ENCODE data around the gene TSPAN5. TPM values are rescaled to one million over a fixed set of nuclear protein-coding genes. Genes with fewer than 3 reads are reported as not detected.

TSPAN5 gene
- total RNA-seq, 4 donors from 2014 or later, result 25.5 to 41.5 (median 36.5) TPM

DNA sequence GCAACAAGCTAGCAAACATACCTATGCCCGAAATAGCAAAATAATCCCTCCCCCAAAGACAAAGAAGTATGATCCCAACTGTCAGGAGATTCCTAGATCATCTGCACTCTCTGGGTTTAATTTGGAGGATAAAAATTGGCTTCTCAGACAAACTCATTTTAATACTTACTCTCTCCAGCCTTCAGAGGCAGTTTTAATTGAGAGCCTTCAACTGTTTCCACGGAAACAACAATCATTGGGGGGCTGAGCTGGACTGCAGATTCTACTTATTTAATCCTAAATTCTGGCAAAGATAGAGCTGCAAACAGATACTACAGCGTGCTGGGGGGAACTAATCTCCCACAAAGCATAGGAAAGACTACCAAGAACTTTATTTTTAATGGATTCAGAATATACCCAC lies 168.2 kb downstream of the TSPAN5 start:
- 88 to 89% methylated on average over 3 of the region's 3 CpGs for WGBS, 2 donors
- TF ChIP-seq, protein P1, sequence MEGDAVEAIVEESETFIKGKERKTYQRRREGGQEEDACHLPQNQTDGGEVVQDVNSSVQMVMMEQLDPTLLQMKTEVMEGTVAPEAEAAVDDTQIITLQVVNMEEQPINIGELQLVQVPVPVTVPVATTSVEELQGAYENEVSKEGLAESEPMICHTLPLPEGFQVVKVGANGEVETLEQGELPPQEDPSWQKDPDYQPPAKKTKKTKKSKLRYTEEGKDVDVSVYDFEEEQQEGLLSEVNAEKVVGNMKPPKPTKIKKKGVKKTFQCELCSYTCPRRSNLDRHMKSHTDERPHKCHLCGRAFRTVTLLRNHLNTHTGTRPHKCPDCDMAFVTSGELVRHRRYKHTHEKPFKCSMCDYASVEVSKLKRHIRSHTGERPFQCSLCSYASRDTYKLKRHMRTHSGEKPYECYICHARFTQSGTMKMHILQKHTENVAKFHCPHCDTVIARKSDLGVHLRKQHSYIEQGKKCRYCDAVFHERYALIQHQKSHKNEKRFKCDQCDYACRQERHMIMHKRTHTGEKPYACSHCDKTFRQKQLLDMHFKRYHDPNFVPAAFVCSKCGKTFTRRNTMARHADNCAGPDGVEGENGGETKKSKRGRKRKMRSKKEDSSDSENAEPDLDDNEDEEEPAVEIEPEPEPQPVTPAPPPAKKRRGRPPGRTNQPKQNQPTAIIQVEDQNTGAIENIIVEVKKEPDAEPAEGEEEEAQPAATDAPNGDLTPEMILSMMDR (IDR thresholded peaks at IDR 0.05), result no peak
- no peak for TF ChIP-seq POLR2A (IDR thresholded peaks at IDR 0.05)
- no peak overlapping the region for H3K4me3 ChIP-seq (ENCODE audit: low read depth, poor library complexity, severe bottlenecking)
- intact Hi-C loops (cut with DNase I; ENCODE audit: low total_unique reads), result no loop called here
- DNase-seq (ENCODE audit: low spot score in 2 of 2), result peak in 1 of 2 donors; percentile 9

DNA sequence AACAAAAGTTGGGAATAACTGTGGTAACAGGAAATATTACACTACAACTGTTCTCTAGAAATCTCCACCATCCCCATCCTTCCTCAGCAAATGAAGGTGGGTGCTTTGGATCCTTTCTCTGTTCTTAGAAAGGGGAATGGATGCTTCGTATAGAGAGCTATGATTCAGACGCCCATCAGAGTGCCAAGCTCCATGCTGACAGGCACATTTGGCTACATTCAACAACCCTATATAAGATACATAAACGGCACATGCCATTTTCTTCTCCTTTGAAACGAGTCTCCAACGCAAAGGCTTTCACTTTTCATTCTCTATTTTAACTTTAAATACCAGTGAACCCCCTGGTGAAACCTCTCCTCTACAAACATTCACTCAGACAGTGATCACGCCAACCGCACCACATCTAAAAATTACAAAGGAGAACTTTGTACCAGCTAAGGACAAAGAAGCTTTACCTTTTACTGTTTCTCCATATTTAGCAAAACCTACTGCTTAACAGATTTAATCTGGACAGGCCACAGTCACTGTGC lies 172.5 kb downstream of the TSPAN5 start:
- intact Hi-C loops (cut with DNase I; ENCODE audit: low total_unique reads), result no loop called here
- WGBS, 2 donors, result 92 to 93% methylated on average over 7 of the region's 7 CpGs
- TF ChIP-seq, protein P1 (IDR thresholded peaks at IDR 0.05), result no peak
- no peak for TF ChIP-seq POLR2A (IDR thresholded peaks at IDR 0.05)

DNA sequence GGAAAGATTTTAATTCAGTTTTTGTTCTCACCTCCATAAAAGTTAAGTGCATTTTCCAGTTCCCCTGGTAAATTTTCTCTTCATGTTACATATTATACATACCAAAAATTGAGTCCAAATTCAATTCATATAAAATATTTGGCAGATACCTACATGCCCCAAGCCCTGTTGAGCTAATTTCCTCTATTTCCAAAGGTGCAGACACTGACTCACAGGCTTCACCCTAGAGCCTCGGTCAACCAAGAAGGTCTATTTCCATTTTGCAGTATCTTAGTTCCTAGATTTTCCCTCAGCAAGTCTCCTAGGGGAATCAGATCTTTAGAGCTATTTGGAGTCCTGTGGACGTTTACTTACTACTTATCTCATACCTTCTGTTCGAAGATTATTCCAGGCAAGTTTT lies 174.4 kb downstream of the TSPAN5 start:
- intact Hi-C loops (cut with DNase I; ENCODE audit: low total_unique reads), result no loop called here
- H3K4me3 ChIP-seq (ENCODE audit: low read depth, poor library complexity, severe bottlenecking), result no peak overlapping the region
- DNase-seq (ENCODE audit: low spot score in 2 of 2), result no peak
- 70 to 78% methylated on average over 3 of the region's 3 CpGs for WGBS, 2 donors
- TF ChIP-seq POLR2A (IDR thresholded peaks at IDR 0.05), result no peak
- TF ChIP-seq, protein P1 (IDR thresholded peaks at IDR 0.05), result no peak

More for the DNA sequence above, 172.5 kb downstream of the TSPAN5 start:
- DNase-seq (ENCODE audit: low spot score in 2 of 2), result peak in 1 of 2 donors; percentile 4
- H3K4me3 ChIP-seq (ENCODE audit: low read depth, poor library complexity, severe bottlenecking), result no peak overlapping the region

DNA sequence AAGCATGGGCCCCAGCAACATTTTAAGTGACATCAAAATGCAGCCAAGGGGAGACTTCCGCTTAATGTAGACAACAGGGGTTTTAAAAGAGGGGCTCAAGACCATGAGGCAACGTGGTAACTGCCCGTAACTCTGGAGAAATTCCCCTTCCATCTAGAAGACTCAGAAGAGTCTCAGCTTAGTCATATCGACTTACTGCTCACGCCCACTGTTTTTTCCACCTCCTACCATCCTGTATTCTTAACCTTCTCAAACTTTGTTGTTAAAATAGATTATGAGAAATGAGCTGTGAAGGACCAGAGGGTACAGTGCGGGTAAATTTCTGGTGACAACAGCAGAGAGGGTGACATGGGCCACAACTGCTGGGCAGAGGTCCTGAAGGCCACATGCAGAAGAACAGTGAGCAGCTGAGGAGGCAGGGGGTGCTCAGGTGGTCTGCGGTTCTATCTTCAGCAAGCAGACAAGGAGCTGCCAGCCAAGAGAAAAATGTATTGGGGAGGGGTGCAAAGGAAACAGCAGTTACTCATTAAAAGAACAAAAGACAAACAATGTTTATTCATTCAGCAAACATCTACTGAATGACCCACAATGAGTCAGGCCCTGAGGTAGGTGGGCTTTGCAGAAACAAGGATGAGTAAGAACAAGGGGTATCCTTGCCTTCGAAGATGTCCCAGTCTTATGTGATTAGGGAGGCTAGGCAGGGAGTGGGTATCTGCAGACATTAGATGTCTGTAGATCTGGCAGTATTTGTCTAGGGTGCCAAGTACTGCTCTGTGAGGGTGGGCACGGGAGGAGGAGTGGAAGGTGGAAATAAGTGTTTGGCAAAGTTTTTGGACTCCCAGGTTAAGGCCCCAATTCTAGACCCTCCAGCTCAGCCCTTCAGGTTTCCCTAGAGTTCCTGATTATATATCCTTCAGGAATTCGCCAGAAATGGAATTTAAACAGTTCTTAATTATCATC lies 175.3 kb downstream of the TSPAN5 start:
- peak in 1 of 2 donors; percentile 49 for DNase-seq (ENCODE audit: low spot score in 2 of 2)
- intact Hi-C loops (cut with DNase I; ENCODE audit: low total_unique reads), result no loop called here
- H3K4me3 ChIP-seq (ENCODE audit: low read depth, poor library complexity, severe bottlenecking), result no peak overlapping the region
- 87 to 92% methylated on average over 10 of the region's 10 CpGs for WGBS, 2 donors
- TF ChIP-seq POLR2A (IDR thresholded peaks at IDR 0.05), result no peak
- TF ChIP-seq, protein P1 (IDR thresholded peaks at IDR 0.05), result no peak

DNA sequence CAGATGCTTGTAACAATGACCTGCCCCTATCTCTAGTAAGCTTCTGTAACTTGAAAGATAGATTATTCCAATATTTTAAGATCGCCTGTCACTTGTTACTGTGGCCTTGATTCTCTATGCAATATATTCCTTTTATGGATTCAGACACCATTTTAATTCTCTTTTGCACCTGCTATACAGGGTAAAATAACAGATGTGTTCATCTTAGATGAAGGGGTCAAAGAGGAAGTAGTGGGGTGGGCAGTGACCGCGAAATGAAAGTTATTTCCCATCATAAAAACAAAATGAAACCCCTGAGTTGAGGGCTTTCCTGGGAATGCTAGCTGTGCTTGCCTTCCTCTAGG lies 175.9 kb downstream of the TSPAN5 start:
- 81 to 86% methylated on average over 3 of the region's 3 CpGs for WGBS, 2 donors
- H3K4me3 ChIP-seq (ENCODE audit: low read depth, poor library complexity, severe bottlenecking), result no peak overlapping the region
- no peak for DNase-seq (ENCODE audit: low spot score in 2 of 2)
- TF ChIP-seq, protein P1 (IDR thresholded peaks at IDR 0.05), result no peak
- TF ChIP-seq POLR2A (IDR thresholded peaks at IDR 0.05), result no peak
- intact Hi-C loops (cut with DNase I; ENCODE audit: low total_unique reads), result no loop called here

All from lower leg skin (tissue), 4 donors.